ENCODE measurements around the gene DRP2.

The DRP2 gene

GRCh38 chrX:101241531-101241930 is 21.9 kb downstream of the DRP2 start:
- TF ChIP-seq, protein P1, sequence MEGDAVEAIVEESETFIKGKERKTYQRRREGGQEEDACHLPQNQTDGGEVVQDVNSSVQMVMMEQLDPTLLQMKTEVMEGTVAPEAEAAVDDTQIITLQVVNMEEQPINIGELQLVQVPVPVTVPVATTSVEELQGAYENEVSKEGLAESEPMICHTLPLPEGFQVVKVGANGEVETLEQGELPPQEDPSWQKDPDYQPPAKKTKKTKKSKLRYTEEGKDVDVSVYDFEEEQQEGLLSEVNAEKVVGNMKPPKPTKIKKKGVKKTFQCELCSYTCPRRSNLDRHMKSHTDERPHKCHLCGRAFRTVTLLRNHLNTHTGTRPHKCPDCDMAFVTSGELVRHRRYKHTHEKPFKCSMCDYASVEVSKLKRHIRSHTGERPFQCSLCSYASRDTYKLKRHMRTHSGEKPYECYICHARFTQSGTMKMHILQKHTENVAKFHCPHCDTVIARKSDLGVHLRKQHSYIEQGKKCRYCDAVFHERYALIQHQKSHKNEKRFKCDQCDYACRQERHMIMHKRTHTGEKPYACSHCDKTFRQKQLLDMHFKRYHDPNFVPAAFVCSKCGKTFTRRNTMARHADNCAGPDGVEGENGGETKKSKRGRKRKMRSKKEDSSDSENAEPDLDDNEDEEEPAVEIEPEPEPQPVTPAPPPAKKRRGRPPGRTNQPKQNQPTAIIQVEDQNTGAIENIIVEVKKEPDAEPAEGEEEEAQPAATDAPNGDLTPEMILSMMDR (conservative IDR thresholded peaks at IDR 0.05), result no peak

GRCh38 chrX:101252634-101253033 is 33.0 kb downstream of the DRP2 start:
- no peak overlapping the region for H3K27ac ChIP-seq
- TF ChIP-seq, protein P1 (conservative IDR thresholded peaks at IDR 0.05), result no peak

More at GRCh38 chrX:101241531-101241930, 21.9 kb downstream of the DRP2 start:
- H3K27ac ChIP-seq, result no peak overlapping the region

GRCh38 chrX:101257448-101258258 is 38.1 kb downstream of the DRP2 start:
- H3K27ac ChIP-seq, result no peak overlapping the region
- TF ChIP-seq, protein P1 (conservative IDR thresholded peaks at IDR 0.05), result no peak

DNA sequence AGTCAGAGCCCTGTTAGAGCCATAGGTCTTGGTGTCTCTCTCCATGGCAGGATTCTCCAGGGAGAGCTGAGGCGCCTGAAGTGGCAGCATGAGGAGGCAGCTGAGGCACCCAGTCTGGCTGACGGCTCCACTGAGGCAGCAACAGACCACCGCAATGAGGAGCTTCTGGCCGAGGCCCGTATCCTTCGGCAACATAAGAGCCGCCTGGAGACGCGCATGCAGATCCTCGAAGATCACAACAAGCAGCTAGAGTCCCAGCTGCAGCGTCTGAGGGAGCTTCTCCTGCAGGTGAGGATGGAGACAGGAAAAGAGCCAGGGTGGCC is 38.6 kb downstream of the DRP2 start:
- TF ChIP-seq, protein P1 (conservative IDR thresholded peaks at IDR 0.05), result no peak
- no peak overlapping the region for H3K27ac ChIP-seq

DNA sequence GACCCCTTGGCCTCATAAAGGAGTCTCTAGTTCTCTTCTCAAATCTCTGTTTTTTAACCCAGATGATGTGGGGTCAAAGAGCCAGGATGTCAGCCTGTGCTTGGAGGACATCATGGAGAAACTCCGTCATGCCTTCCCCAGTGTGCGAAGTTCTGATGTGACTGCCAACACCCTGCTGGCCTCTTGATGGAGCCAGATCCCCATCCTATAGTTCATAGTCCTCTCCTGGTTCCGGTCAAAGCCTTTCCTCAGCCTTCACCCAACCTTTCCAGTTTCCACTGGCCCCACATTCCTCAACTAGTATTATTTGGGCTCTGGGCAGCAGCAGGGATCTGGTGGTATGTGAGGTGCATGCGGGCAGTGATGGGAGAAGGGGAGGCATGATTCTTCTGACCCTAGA is 40.8 kb downstream of the DRP2 start:
- TF ChIP-seq, protein P1 (conservative IDR thresholded peaks at IDR 0.05), result no peak
- no peak overlapping the region for H3K27ac ChIP-seq

- H3K27ac ChIP-seq, result no peak overlapping the region
- TF ChIP-seq, protein P1 (conservative IDR thresholded peaks at IDR 0.05), result no peak
These were observed 43.0 kb downstream of the DRP2 start for GRCh38 chrX:101262590-101262989.

- TF ChIP-seq, protein P1 (conservative IDR thresholded peaks at IDR 0.05), result no peak
- H3K27ac ChIP-seq, result no peak overlapping the region
These were observed 44.2 kb downstream of the DRP2 start for GRCh38 chrX:101263766-101264165.

All from VCaP (cell line).